Osteocyte (in vitro differentiated cells): Measurements from ENCODE around the gene PPP1CC. TPM values are rescaled to one million over a fixed set of nuclear protein-coding genes. Genes with fewer than 3 reads are reported as not detected.
A peak's percentile ranks its signal among the peaks of the same experiment; 100 is the strongest.
"Not testable (repeated sequence)": the region's sequence is repeated elsewhere in the genome, so short reads cannot be mapped to it uniquely, and the experiment has no call there.

ENCODE experiments used
- DNase-seq: peaks from one replicate; pipeline ENCODE4 v3.0.0; 2021; ENCODE audit warnings: mixed read lengths; ENCODE audit not compliant: unreplicated experiment; ENCODE audit errors: extremely low spot score
- H3K27ac Mint-ChIP-seq: one replicate; pipeline ENCODE4 v1.8.0; 2021; ENCODE audit warnings: mild to moderate bottlenecking, mixed read lengths; ENCODE audit not compliant: unreplicated experiment
- H3K27me3 Mint-ChIP-seq: one replicate; pipeline ENCODE4 v1.8.0; 2021; ENCODE audit warnings: mixed read lengths; ENCODE audit not compliant: unreplicated experiment
- H3K36me3 Mint-ChIP-seq: one replicate; pipeline ENCODE4 v1.8.0; 2021; ENCODE audit warnings: mixed read lengths; ENCODE audit not compliant: unreplicated experiment
- H3K4me1 Mint-ChIP-seq: one replicate; pipeline ENCODE4 v1.8.0; 2021; ENCODE audit warnings: mixed read lengths; ENCODE audit not compliant: unreplicated experiment
- H3K4me3 Mint-ChIP-seq: one replicate; pipeline ENCODE4 v1.8.0; 2021; ENCODE audit warnings: mild to moderate bottlenecking, moderate library complexity, mixed read lengths; ENCODE audit not compliant: unreplicated experiment
- H3K9me3 Mint-ChIP-seq: one replicate; pipeline ENCODE4 v1.8.0; 2021; ENCODE audit warnings: mixed read lengths; ENCODE audit not compliant: unreplicated experiment
- total RNA-seq: library from RNA; stranded (reverse); gene quantifications from 2 replicates; pipeline ENCODE4 v1.2.1, GENCODE V29; 2021
- TF ChIP-seq, protein P1 (sequence below): fragments of 200-600 bp; sonication (generic); IDR thresholded peaks from 2 replicates; pipeline ENCODE4 v1.5.0; 2021; ENCODE audit warnings: antibody characterized with exemption, mild to moderate bottlenecking, moderate library complexity

PPP1CC gene
- total RNA-seq, 1 donor from 2014 or later, result 102 TPM

DNA sequence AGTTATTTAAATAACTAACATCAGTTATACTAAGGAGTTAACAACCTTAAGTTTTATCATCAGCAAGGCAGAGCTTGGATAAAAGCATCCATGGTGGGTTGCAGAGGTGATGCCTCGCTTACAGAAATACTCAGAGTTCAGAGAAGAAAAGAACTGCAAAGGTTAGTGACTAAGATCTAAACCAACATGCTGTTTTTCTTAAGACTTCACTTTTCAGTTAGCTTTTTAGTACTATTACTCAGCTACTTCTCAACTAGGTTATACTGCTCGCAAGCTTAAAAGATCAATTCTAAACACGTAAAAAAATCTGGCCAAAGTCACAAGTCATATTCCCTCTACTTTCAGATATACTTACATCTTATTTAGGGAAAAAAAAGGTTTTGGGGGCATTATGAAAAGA lies 2.8 kb downstream of the PPP1CC start:
- H3K36me3 Mint-ChIP-seq, result peaks cover 7% of the 10 kb centered on the region
- TF ChIP-seq, protein P1, sequence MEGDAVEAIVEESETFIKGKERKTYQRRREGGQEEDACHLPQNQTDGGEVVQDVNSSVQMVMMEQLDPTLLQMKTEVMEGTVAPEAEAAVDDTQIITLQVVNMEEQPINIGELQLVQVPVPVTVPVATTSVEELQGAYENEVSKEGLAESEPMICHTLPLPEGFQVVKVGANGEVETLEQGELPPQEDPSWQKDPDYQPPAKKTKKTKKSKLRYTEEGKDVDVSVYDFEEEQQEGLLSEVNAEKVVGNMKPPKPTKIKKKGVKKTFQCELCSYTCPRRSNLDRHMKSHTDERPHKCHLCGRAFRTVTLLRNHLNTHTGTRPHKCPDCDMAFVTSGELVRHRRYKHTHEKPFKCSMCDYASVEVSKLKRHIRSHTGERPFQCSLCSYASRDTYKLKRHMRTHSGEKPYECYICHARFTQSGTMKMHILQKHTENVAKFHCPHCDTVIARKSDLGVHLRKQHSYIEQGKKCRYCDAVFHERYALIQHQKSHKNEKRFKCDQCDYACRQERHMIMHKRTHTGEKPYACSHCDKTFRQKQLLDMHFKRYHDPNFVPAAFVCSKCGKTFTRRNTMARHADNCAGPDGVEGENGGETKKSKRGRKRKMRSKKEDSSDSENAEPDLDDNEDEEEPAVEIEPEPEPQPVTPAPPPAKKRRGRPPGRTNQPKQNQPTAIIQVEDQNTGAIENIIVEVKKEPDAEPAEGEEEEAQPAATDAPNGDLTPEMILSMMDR, result no peak
- no peak for DNase-seq
- H3K4me3 Mint-ChIP-seq, result peak overlapping the region; percentile 59
- no peak overlapping the region for H3K27ac Mint-ChIP-seq
- peaks cover 63% of the 10 kb centered on the region for H3K4me1 Mint-ChIP-seq
- no peaks in the 10 kb centered on the region for H3K9me3 Mint-ChIP-seq
- H3K27me3 Mint-ChIP-seq, result no peaks in the 10 kb centered on the region

- TF ChIP-seq, protein P1, result no peak
- Mint-ChIP-seq H3K36me3 (peaks cover 9% of the 10 kb centered on the region), H3K4me3 (peak overlapping the region; percentile 59), H3K9me3 (no peaks in the 10 kb centered on the region), H3K27ac (no peak overlapping the region), H3K4me1 (peaks cover 61% of the 10 kb centered on the region), H3K27me3 (no peaks in the 10 kb centered on the region)
- no peak for DNase-seq
Measured at GRCh38 chr12:110739488-110739887, 3.2 kb downstream of the PPP1CC start.

GRCh38 chr12:110737532-110737931 lies 5.2 kb downstream of the PPP1CC start:
- no peak overlapping the region for H3K27ac Mint-ChIP-seq
- no peaks in the 10 kb centered on the region for H3K9me3 Mint-ChIP-seq
- TF ChIP-seq, protein P1, result no peak
- H3K4me3 Mint-ChIP-seq, result no peak overlapping the region
- H3K4me1 Mint-ChIP-seq, result peaks cover 60% of the 10 kb centered on the region
- no peak for DNase-seq
- H3K27me3 Mint-ChIP-seq, result no peaks in the 10 kb centered on the region
- H3K36me3 Mint-ChIP-seq, result peaks cover 13% of the 10 kb centered on the region

DNA sequence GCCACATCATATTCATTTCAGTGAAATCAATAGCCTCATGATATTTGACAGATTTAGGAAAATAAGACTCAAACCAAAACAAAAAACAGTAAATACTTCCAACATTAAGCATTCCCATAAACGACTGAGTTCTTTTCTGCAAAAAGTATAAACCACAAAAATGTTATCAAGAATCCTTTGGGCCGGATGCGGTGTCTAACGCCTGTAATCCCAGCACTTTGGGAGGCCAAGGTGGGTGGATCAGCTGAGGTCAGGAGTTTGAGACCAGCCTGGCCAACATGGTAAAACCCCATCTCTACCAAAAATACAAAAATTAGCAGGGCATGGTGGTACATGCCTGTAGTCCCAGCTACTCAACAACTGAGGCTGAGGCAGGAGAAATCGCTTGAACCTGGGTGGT lies 5.7 kb downstream of the PPP1CC start:
- peaks cover 13% of the 10 kb centered on the region for H3K36me3 Mint-ChIP-seq
- not testable (repeated sequence) for H3K27me3 Mint-ChIP-seq

GRCh38 chr12:110733900-110734299 lies 8.8 kb downstream of the PPP1CC start:
- H3K4me1 Mint-ChIP-seq, result peaks cover 39% of the 10 kb centered on the region
- H3K4me3 Mint-ChIP-seq, result no peak overlapping the region
- H3K27ac Mint-ChIP-seq, result peak overlapping the region; percentile 12

More for the DNA sequence above, 5.7 kb downstream of the PPP1CC start:
- Mint-ChIP-seq H3K4me1 (peaks cover 64% of the 10 kb centered on the region), H3K27ac (peak overlapping the region; percentile 10)
- not testable (repeated sequence) for DNase-seq, H3K9me3 Mint-ChIP-seq, H3K4me3 Mint-ChIP-seq

More at GRCh38 chr12:110733900-110734299, 8.8 kb downstream of the PPP1CC start:
- TF ChIP-seq, protein P1, result no peak
- Mint-ChIP-seq H3K27me3 (no peaks in the 10 kb centered on the region), H3K36me3 (peaks cover 31% of the 10 kb centered on the region), H3K9me3 (no peaks in the 10 kb centered on the region)
- no peak for DNase-seq
